Aorta (tissue), 5 donors: ENCODE data around the gene TBC1D4. TPM values are rescaled to one million over a fixed set of nuclear protein-coding genes. Genes with fewer than 3 reads are reported as not detected.
"Not testable (repeated sequence)": the region's sequence is repeated elsewhere in the genome, so short reads cannot be mapped to it uniquely, and the experiment has no call there.

ENCODE experiments used
- ATAC-seq: fragments of 200-7000 bp; cut with Tn5 transposase; one replicate; pipeline ENCODE4 v1.9.1; 2022; ENCODE audit warnings: moderate library complexity; ENCODE audit not compliant: low FRiP score
- DNase-seq, 2 donors: peaks; one replicate each; pipeline ENCODE4 v3.0.0-alpha.2; 2020
- H3K27ac ChIP-seq, 2 donors: one replicate each; pipeline ENCODE4 v1.5.1; 2013; ENCODE audit warnings: low read length in 2 of 2, mild to moderate bottlenecking in 2 of 2, moderate library complexity in 2 of 2, control low read depth in 1 of 2, inconsistent platforms in 1 of 2, low read depth in 1 of 2
- H3K27me3 ChIP-seq, 2 donors: one replicate each; pipeline ENCODE4 v1.6.1; 2013; ENCODE audit warnings: control low read depth in 1 of 2, low read length in 1 of 2, mild to moderate bottlenecking in 1 of 2, moderate library complexity in 1 of 2; ENCODE audit not compliant: insufficient read depth in 2 of 2, control insufficient read depth in 1 of 2
- H3K36me3 ChIP-seq, 2 donors: one replicate each; pipeline ENCODE4 v1.6.1; 2013; ENCODE audit warnings: control low read depth in 1 of 2, low read length in 1 of 2, mild to moderate bottlenecking in 1 of 2; ENCODE audit not compliant: insufficient read depth in 2 of 2, control insufficient read depth in 1 of 2
- H3K4me1 ChIP-seq, 2 donors: one replicate each; pipeline ENCODE4 v1.6.1; 2013; ENCODE audit warnings: low read length in 2 of 2, control low read depth in 1 of 2, mild to moderate bottlenecking in 1 of 2, moderate library complexity in 1 of 2; ENCODE audit not compliant: insufficient read depth in 2 of 2, control insufficient read depth in 1 of 2
- H3K4me3 ChIP-seq, 2 donors: one replicate each; pipeline ENCODE4 v1.5.1; 2013; ENCODE audit warnings: low read length in 2 of 2, control low read depth in 1 of 2, mild to moderate bottlenecking in 1 of 2
- H3K9me3 ChIP-seq: one replicate; pipeline ENCODE4 v1.6.1; 2013; ENCODE audit warnings: mild to moderate bottlenecking, low read length; ENCODE audit not compliant: control insufficient read depth
- WGBS, 2 donors: extraction: QIAGEN DNeasy Blood & Tissue Kit; methylation state at CpG; one replicate each; pipeline ENCODE4 v1.1.7; 2013; 5-methylcytosine and 5-hydroxymethylcytosine counted together
- intact Hi-C, 2 donors: fragments of 100-400 bp; cut with DNase I; formaldehyde crosslinking; loops; one replicate each; pipeline versions ENCODE4 v1.14.2 to v1.15.0; 2022
- polyA plus RNA-seq, 2 donors: library from polyadenylated mRNA; stranded (reverse); fragments of 200-250 nt; gene quantifications; one replicate each; pipeline ENCODE4 v1.2.3, GENCODE V29; 2013
- total RNA-seq, 2 donors: library from RNA; stranded (reverse); fragmentation: NEBNext Ultra II Directional; extraction: Animal tissue kit (Norgen Biotek cat#: 25700); gene quantifications; one replicate each; pipeline ENCODE4 v1.2.1, GENCODE V29; 2021
- donor health status: healthy with polysubstance abuse.
- donor health status: Bipolar disorder and iron deficiency.
- donor health status: DM: no; HTN: no; CAD: no.
- donor health status: DM: no; HTN: no; CAD: no.
- donor health status: DM: yes; HTN: yes; CAD: no.

Gene TBC1D4
- total and polyA plus RNA-seq, 4 donors: 1.4 to 16.3 (median 6.2) TPM

- intact Hi-C loops: no loop called here
- no peak for DNase-seq
- WGBS, 2 donors: 71 to 74% methylated on average over 7 of the region's 7 CpGs
- no peaks in the 10 kb centered on the region for H3K4me1 ChIP-seq
- no peak overlapping the region for H3K27ac ChIP-seq
- no peaks in the 10 kb centered on the region for H3K27me3 ChIP-seq
- peak; percentile 68 for ATAC-seq
- H3K9me3 ChIP-seq: no peaks in the 10 kb centered on the region
- H3K4me3 ChIP-seq: no peak overlapping the region
- no peaks in the 10 kb centered on the region for H3K36me3 ChIP-seq
These were observed 36.1 kb downstream of the TBC1D4 start for GRCh38 chr13:75445717-75446499.

DNA sequence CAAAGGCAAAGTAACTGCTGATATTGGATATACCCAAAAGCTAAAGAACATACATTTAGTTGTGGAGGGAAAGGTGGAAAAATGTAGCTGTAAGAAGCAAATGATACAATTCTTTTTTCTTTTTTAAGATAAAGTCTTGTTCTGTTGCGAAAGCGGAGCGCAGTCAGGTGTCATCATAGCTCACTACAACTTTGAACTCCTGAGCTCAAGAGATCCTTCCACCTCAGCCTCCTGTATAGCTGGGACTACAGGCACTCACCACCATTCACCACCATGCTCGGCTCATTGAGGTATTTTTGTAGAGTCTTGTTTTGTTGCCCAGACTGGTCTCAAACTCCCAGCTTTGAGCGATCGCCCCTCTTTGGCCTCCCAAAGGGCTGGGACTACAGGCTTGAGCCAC lies 38.0 kb downstream of the TBC1D4 start:
- no peaks in the 10 kb centered on the region for H3K27me3 ChIP-seq
- no peaks in the 10 kb centered on the region for H3K36me3 ChIP-seq
- WGBS, 2 donors: 98 to 99% methylated on average over 6 of the region's 6 CpGs
- no peak overlapping the region for H3K27ac ChIP-seq
- intact Hi-C loops: no loop called here
- no peak for ATAC-seq
- DNase-seq: no peak
- H3K4me1 ChIP-seq: no peaks in the 10 kb centered on the region
- H3K9me3 ChIP-seq: no peaks in the 10 kb centered on the region
- H3K4me3 ChIP-seq: no peak overlapping the region

DNA sequence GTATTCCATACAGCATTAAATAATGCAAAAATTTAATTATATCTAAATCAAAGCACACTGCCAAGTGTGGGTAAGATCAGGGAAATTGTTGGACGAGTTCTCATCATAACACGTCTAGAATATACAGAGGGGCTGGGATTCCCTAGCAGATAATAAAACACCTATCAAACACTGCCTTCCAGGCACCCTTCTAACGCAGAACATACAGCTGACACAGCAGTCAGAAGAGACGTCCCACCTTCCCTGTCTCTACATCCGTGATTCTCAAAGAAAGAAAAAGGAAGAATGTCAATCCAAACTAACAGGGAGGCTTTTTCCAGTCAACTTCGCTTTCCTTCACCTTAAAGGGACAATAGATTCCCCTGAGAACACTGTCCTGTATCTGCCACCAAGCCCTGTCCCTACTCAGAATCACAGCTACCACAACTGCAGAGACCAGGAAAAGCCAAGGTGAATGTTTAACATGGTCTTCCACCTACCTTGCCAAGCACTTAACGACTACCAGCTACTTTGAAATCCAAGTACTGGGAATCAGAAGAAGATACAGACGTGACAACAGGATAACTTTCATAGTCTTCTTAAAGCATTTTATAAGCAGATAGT lies 38.5 kb downstream of the TBC1D4 start:
- Histone ChIP-seq H3K27ac (no peak overlapping the region), H3K9me3 (no peaks in the 10 kb centered on the region), H3K27me3 (no peaks in the 10 kb centered on the region), H3K36me3 (no peaks in the 10 kb centered on the region), H3K4me1 (no peaks in the 10 kb centered on the region), H3K4me3 (no peak overlapping the region)
- no peak for ATAC-seq
- intact Hi-C loops: no loop called here
- 89 to 94% methylated on average over 8 of the region's 8 CpGs for WGBS, 2 donors
- no peak for DNase-seq

GRCh38 chr13:75442736-75443234 lies 39.2 kb downstream of the TBC1D4 start:
- no peak overlapping the region for H3K4me3 ChIP-seq
- ATAC-seq (no peak), DNase-seq (no peak)
- H3K9me3 ChIP-seq: no peaks in the 10 kb centered on the region
- H3K27ac ChIP-seq: no peak overlapping the region
- H3K27me3 ChIP-seq: no peaks in the 10 kb centered on the region
- WGBS, 2 donors: 72 to 88% methylated on average over 6 of the region's 6 CpGs
- H3K4me1 ChIP-seq: no peaks in the 10 kb centered on the region
- intact Hi-C loops: no loop called here
- H3K36me3 ChIP-seq: no peaks in the 10 kb centered on the region

DNA sequence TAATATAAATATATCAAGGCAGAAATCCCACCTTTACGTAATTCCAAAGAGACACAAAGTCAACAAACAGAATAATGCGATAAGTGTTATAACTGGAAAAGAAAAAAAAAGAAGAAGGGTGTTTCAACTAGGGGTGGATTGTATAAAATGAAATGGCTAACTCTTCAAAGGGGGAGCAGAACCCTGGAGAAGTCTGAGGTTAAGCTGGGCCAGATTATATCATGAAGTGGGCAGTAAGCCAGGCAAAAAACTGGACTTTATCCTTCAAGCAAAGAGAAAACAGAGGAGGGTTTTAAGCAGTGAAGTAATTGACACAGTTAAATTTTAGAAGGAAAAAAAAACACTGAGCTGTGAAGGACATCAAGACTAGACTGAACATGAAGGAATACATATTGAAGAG lies 41.9 kb downstream of the TBC1D4 start:
- no peak for ATAC-seq
- H3K36me3 ChIP-seq: no peaks in the 10 kb centered on the region
- WGBS, 2 donors: 49 to 57% methylated on average over 2 of the region's 2 CpGs

DNA sequence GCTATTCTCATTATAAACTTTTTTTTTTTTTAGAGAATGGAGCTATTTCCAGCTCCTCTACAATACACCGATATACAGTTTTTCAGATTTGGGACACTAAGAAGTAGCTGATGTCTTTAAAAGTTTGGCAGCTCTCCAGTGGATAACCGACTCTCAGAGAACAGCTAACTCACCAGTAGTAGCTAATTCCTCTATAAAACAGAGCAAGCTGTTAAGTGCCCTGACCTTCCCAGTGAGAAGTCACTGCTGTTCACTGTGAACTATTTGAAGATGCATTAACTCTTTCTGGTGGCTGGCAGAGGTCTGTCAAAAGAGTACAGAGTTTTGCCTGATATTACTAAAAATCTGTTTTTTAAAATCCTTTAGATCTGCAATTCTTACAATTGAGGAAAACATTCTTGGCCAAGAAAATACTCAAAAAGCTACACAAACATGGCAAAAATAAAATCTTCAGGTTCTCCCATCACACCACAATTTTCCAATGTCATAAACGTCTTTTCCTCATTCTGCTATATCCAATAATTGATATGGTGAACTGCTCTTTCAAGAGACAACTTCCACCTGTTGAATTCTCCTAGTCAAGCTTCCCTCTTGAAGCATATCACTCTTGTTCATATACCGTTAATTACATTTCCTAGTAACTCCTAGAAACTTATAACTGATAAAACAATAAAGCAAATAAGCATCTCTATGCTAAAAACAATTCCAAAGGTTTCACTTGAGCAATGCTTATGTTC lies 44.2 kb downstream of the TBC1D4 start:
- H3K4me3 ChIP-seq: no peak overlapping the region
- no peak overlapping the region for H3K27ac ChIP-seq
- no peak for DNase-seq
- 55 to 62% methylated on average over 4 of the region's 4 CpGs for WGBS, 2 donors
- intact Hi-C loops: no loop called here
- no peaks in the 10 kb centered on the region for H3K4me1 ChIP-seq
- no peaks in the 10 kb centered on the region for H3K27me3 ChIP-seq
- no peaks in the 10 kb centered on the region for H3K36me3 ChIP-seq
- no peak for ATAC-seq
- H3K9me3 ChIP-seq: no peaks in the 10 kb centered on the region

More for the DNA sequence above, 41.9 kb downstream of the TBC1D4 start:
- no peak for DNase-seq
- Histone ChIP-seq H3K9me3 (no peaks in the 10 kb centered on the region), H3K27me3 (no peaks in the 10 kb centered on the region), H3K4me1 (no peaks in the 10 kb centered on the region), H3K27ac (no peak overlapping the region), H3K4me3 (no peak overlapping the region)
- intact Hi-C loops: no loop called here

DNA sequence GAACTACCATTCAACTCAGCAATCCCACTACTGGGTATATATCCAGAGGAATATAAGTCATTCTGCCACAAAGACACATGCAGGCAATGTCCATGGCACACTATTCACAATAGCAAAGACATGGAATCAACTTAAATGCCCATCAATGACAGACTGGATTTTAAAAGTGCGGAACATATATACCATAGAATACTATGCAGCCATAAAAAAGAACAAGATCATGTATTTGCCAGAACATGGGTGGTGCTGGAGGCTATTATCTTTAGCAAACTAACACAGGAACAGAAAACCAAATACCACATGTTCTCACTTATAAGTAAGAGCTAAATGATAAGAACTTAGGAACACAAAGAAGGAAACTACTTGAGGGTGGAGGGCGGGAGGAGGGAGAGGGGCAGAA lies 47.8 kb downstream of the TBC1D4 start:
- DNase-seq, intact Hi-C loops, H3K27ac ChIP-seq, H3K9me3 ChIP-seq, ATAC-seq, H3K27me3 ChIP-seq, H3K36me3 ChIP-seq, H3K4me3 ChIP-seq, H3K4me1 ChIP-seq: not testable (repeated sequence)
- WGBS, 2 donors: 98 to 99% methylated on average over 2 of the region's 2 CpGs

- Histone ChIP-seq H3K36me3 (no peaks in the 10 kb centered on the region), H3K27ac (no peak overlapping the region), H3K27me3 (no peaks in the 10 kb centered on the region), H3K9me3 (no peaks in the 10 kb centered on the region), H3K4me1 (no peaks in the 10 kb centered on the region), H3K4me3 (no peak overlapping the region)
- no peak for ATAC-seq
- WGBS, 2 donors: 30% methylated on average over 5 of the region's 5 CpGs
- intact Hi-C loops: no loop called here
- DNase-seq: no peak
These were observed 49.1 kb downstream of the TBC1D4 start for GRCh38 chr13:75432811-75433244.
